ENCODE results near the gene ZNF451.

ZNF451 gene

GRCh38 chr6:57123111-57123510 is 33.1 kb downstream of the ZNF451 start:
- FAIRE-seq (no peak), DNase-seq (ENCODE audit: insufficient read length, low spot score) (no peak)
- TF ChIP-seq POLR2AphosphoS5 (IDR thresholded peaks at IDR 0.05; ENCODE audit: low read depth, low read length), result no peak
- TF ChIP-seq POU2F2 (IDR thresholded peaks at IDR 0.05; ENCODE audit: low read depth, low read length), result no peak
- no peak for TF ChIP-seq POLR2A (IDR thresholded peaks at IDR 0.05; ENCODE audit: low read depth, low read length)
- TF ChIP-seq PAX5 (IDR thresholded peaks at IDR 0.05; ENCODE audit: insufficient read depth, low read length, severe bottlenecking), result no peak
- no peak for TF ChIP-seq SPI1 (IDR thresholded peaks at IDR 0.05; ENCODE audit: low read depth, low read length)
- no peak for TF ChIP-seq TAF1 (IDR thresholded peaks at IDR 0.05; ENCODE audit: low read depth, low read length)

GRCh38 chr6:57127763-57128162 is 37.8 kb downstream of the ZNF451 start:
- FAIRE-seq, result no peak
- DNase-seq (ENCODE audit: insufficient read length, low spot score), result no peak
- TF ChIP-seq SPI1 (IDR thresholded peaks at IDR 0.05; ENCODE audit: low read depth, low read length) (no peak), POLR2A (IDR thresholded peaks at IDR 0.05; ENCODE audit: low read depth, low read length) (no peak), TAF1 (IDR thresholded peaks at IDR 0.05; ENCODE audit: low read depth, low read length) (no peak), POU2F2 (IDR thresholded peaks at IDR 0.05; ENCODE audit: low read depth, low read length) (no peak), POLR2AphosphoS5 (IDR thresholded peaks at IDR 0.05; ENCODE audit: low read depth, low read length) (no peak), PAX5 (IDR thresholded peaks at IDR 0.05; ENCODE audit: insufficient read depth, low read length, severe bottlenecking) (no peak)

GRCh38 chr6:57130661-57131177 is 40.7 kb downstream of the ZNF451 start:
- DNase-seq (ENCODE audit: insufficient read length, low spot score), result no peak
- peak; percentile 20 for FAIRE-seq
- no peak for TF ChIP-seq POU2F2 (IDR thresholded peaks at IDR 0.05; ENCODE audit: low read depth, low read length)
- TF ChIP-seq TAF1 (IDR thresholded peaks at IDR 0.05; ENCODE audit: low read depth, low read length), result no peak
- no peak for TF ChIP-seq POLR2A (IDR thresholded peaks at IDR 0.05; ENCODE audit: low read depth, low read length)
- no peak for TF ChIP-seq SPI1 (IDR thresholded peaks at IDR 0.05; ENCODE audit: low read depth, low read length)
- TF ChIP-seq POLR2AphosphoS5 (IDR thresholded peaks at IDR 0.05; ENCODE audit: low read depth, low read length), result no peak
- TF ChIP-seq PAX5 (IDR thresholded peaks at IDR 0.05; ENCODE audit: insufficient read depth, low read length, severe bottlenecking), result no peak

GRCh38 chr6:57134954-57135353 is 45.0 kb downstream of the ZNF451 start:
- no peak for TF ChIP-seq POLR2AphosphoS5 (IDR thresholded peaks at IDR 0.05; ENCODE audit: low read depth, low read length)
- TF ChIP-seq TAF1 (IDR thresholded peaks at IDR 0.05; ENCODE audit: low read depth, low read length), result no peak
- TF ChIP-seq POLR2A (IDR thresholded peaks at IDR 0.05; ENCODE audit: low read depth, low read length), result no peak
- FAIRE-seq, result no peak

GRCh38 chr6:57135885-57136284 is 45.9 kb downstream of the ZNF451 start:
- DNase-seq (ENCODE audit: insufficient read length, low spot score) (no peak), FAIRE-seq (no peak)
- no peak for TF ChIP-seq PAX5 (IDR thresholded peaks at IDR 0.05; ENCODE audit: insufficient read depth, low read length, severe bottlenecking)
- TF ChIP-seq POLR2AphosphoS5 (IDR thresholded peaks at IDR 0.05; ENCODE audit: low read depth, low read length), result no peak
- TF ChIP-seq POLR2A (IDR thresholded peaks at IDR 0.05; ENCODE audit: low read depth, low read length), result no peak
- TF ChIP-seq POU2F2 (IDR thresholded peaks at IDR 0.05; ENCODE audit: low read depth, low read length), result no peak
- no peak for TF ChIP-seq TAF1 (IDR thresholded peaks at IDR 0.05; ENCODE audit: low read depth, low read length)
- TF ChIP-seq SPI1 (IDR thresholded peaks at IDR 0.05; ENCODE audit: low read depth, low read length), result no peak

More at GRCh38 chr6:57134954-57135353, 45.0 kb downstream of the ZNF451 start:
- DNase-seq (ENCODE audit: insufficient read length, low spot score), result no peak

GRCh38 chr6:57137350-57137749 is 47.4 kb downstream of the ZNF451 start:
- no peak for DNase-seq (ENCODE audit: insufficient read length, low spot score)
- TF ChIP-seq SPI1 (IDR thresholded peaks at IDR 0.05; ENCODE audit: low read depth, low read length), result no peak
- no peak for FAIRE-seq

GRCh38 chr6:57138026-57138425 is 48.0 kb downstream of the ZNF451 start:
- DNase-seq (ENCODE audit: insufficient read length, low spot score) (no peak), FAIRE-seq (no peak)
- TF ChIP-seq SPI1 (IDR thresholded peaks at IDR 0.05; ENCODE audit: low read depth, low read length), result no peak
- no peak for TF ChIP-seq POU2F2 (IDR thresholded peaks at IDR 0.05; ENCODE audit: low read depth, low read length)
- TF ChIP-seq TAF1 (IDR thresholded peaks at IDR 0.05; ENCODE audit: low read depth, low read length), result no peak
- no peak for TF ChIP-seq POLR2A (IDR thresholded peaks at IDR 0.05; ENCODE audit: low read depth, low read length)

GRCh38 chr6:57141451-57142177 is 51.6 kb downstream of the ZNF451 start:
- FAIRE-seq (no peak), DNase-seq (ENCODE audit: insufficient read length, low spot score) (no peak)
- TF ChIP-seq POLR2A (IDR thresholded peaks at IDR 0.05; ENCODE audit: low read depth, low read length) (no peak), POU2F2 (IDR thresholded peaks at IDR 0.05; ENCODE audit: low read depth, low read length) (no peak), TAF1 (IDR thresholded peaks at IDR 0.05; ENCODE audit: low read depth, low read length) (no peak), SPI1 (IDR thresholded peaks at IDR 0.05; ENCODE audit: low read depth, low read length) (no peak), PAX5 (IDR thresholded peaks at IDR 0.05; ENCODE audit: insufficient read depth, low read length, severe bottlenecking) (no peak), POLR2AphosphoS5 (IDR thresholded peaks at IDR 0.05; ENCODE audit: low read depth, low read length) (no peak)

GRCh38 chr6:57142178-57142525 is 52.2 kb downstream of the ZNF451 start:
- DNase-seq (ENCODE audit: insufficient read length, low spot score) (no peak), FAIRE-seq (no peak)
- TF ChIP-seq TAF1 (IDR thresholded peaks at IDR 0.05; ENCODE audit: low read depth, low read length) (no peak), PAX5 (IDR thresholded peaks at IDR 0.05; ENCODE audit: insufficient read depth, low read length, severe bottlenecking) (no peak), POLR2AphosphoS5 (IDR thresholded peaks at IDR 0.05; ENCODE audit: low read depth, low read length) (no peak), POLR2A (IDR thresholded peaks at IDR 0.05; ENCODE audit: low read depth, low read length) (no peak), SPI1 (IDR thresholded peaks at IDR 0.05; ENCODE audit: low read depth, low read length) (no peak), POU2F2 (IDR thresholded peaks at IDR 0.05; ENCODE audit: low read depth, low read length) (no peak)

- TF ChIP-seq PAX5 (IDR thresholded peaks at IDR 0.05; ENCODE audit: insufficient read depth, low read length, severe bottlenecking) (no peak), POU2F2 (IDR thresholded peaks at IDR 0.05; ENCODE audit: low read depth, low read length) (no peak)
- FAIRE-seq, result no peak
- no peak for DNase-seq (ENCODE audit: insufficient read length, low spot score)
Measured at GRCh38 chr6:57143690-57144089, 53.7 kb downstream of the ZNF451 start.
